ENCODE results near the gene KMT2D.

The KMT2D gene

GRCh38 chr12:49059045-49059298, 1.6 kb downstream of the KMT2D start:
- Histone ChIP-seq H2BK120ac (ENCODE audit: low read depth, low read length) (no peak overlapping the region), H2AFZ (ENCODE audit: low read depth, low read length) (no peak overlapping the region), H4K91ac (ENCODE audit: low read length) (no peak overlapping the region), H3K4ac (ENCODE audit: low read depth in 1 of 2, low read length in 2 of 2) (peak overlapping the region; percentile 47 to 99), H3K14ac (ENCODE audit: low read length in 2 of 2) (peak overlapping the region in 1 of 2 experiments; percentile 41), H4K8ac (ENCODE audit: low read length) (no peak overlapping the region), H3K4me3 (ENCODE audit: insufficient read depth in 1 of 2, low read depth in 1 of 2, low read length in 2 of 2) (peak overlapping the region; percentile 94 to 96), H3K79me1 (replicated peaks; ENCODE audit: low read length, poor library complexity, severe bottlenecking) (peaks cover 8% of the 10 kb centered on the region), H2BK15ac (ENCODE audit: low read depth, poor library complexity, severe bottlenecking) (no peak overlapping the region), H3K9ac (ENCODE audit: low read length) (peak overlapping the region; percentile 97), H3K4me1 (ENCODE audit: control insufficient read depth, insufficient read depth, low read depth, low read length) (peaks cover 23% of the 10 kb centered on the region), H3K4me2 (ENCODE audit: low read length, poor library complexity, severe bottlenecking) (peak overlapping the region; percentile 84), H3K9me3 (ENCODE audit: control insufficient read depth, low read length) (no peaks in the 10 kb centered on the region), H3K36me3 (ENCODE audit: control insufficient read depth in 1 of 2, insufficient read depth in 2 of 2, low read depth in 1 of 2, low read length in 2 of 2) (peaks cover 10 to 15% of the 10 kb centered on the region in 2 experiments), H3K27ac (ENCODE audit: low read length, poor library complexity, severe bottlenecking) (peak overlapping the region; percentile 66), H3K18ac (ENCODE audit: low read depth in 1 of 2, low read length in 2 of 2) (peak overlapping the region in 1 of 2 experiments; percentile 98), H3K23ac (ENCODE audit: low read length in 2 of 2) (no peak overlapping the region), H2BK12ac (ENCODE audit: low read length in 2 of 2) (no peak overlapping the region), H2AK5ac (ENCODE audit: low read length, severe bottlenecking) (no peak overlapping the region), H3K27me3 (ENCODE audit: control insufficient read depth in 1 of 2, insufficient read depth in 1 of 2, low read length in 2 of 2) (no peaks in the 10 kb centered on the region), H2BK5ac (ENCODE audit: low read depth, low read length, poor library complexity, severe bottlenecking) (no peak overlapping the region)
- DNase-seq = no peak
- 0% methylated on average over 1 of the region's 1 CpG for WGBS

DNA sequence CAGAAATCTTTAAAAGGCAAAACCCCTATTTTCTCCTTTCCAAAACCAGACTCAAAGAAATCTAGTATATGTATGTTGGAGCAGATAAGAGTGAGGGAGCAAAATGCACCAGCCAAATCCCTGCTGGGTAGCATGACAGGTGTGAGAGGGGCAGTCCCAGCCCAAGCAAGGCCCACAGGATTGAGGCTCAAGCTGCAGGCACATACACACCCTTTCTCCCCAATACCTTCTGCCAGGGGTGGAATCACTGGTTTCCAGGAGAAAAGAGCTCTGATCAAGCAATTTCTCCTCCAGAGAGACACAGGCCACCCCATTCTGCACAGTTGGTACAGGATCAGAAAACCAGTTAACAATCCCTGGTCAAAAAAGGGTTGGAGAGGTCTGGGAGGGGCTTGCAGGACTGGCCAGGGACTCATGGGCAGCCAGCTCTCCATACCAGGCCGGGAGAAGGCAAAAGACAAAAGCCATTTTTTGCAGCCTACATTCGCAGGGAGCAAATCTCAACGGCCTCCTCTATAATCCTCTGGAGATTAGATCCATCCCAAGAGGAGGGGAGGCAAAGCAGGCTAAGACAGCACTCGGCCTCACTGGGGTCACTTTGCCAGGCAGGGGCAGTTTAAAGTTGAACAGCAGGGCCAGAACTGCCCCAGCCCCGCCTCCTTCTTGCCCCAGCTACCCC, 2.1 kb downstream of the KMT2D start:
- peak overlapping the region; percentile 66 for H3K27ac ChIP-seq (ENCODE audit: low read length, poor library complexity, severe bottlenecking)
- no peaks in the 10 kb centered on the region for H3K27me3 ChIP-seq (ENCODE audit: control insufficient read depth in 1 of 2, insufficient read depth in 1 of 2, low read length in 2 of 2)
- peak overlapping the region; percentile 84 for H3K4me2 ChIP-seq (ENCODE audit: low read length, poor library complexity, severe bottlenecking)
- H3K9ac ChIP-seq (ENCODE audit: low read length) = peak overlapping the region; percentile 97
- peak overlapping the region in 1 of 2 experiments; percentile 41 for H3K14ac ChIP-seq (ENCODE audit: low read length in 2 of 2)
- H3K79me1 ChIP-seq (replicated peaks; ENCODE audit: low read length, poor library complexity, severe bottlenecking) = peaks cover 8% of the 10 kb centered on the region
- H2BK5ac ChIP-seq (ENCODE audit: low read depth, low read length, poor library complexity, severe bottlenecking) = no peak overlapping the region
- no peak overlapping the region for H4K8ac ChIP-seq (ENCODE audit: low read length)
- H2BK12ac ChIP-seq (ENCODE audit: low read length in 2 of 2) = no peak overlapping the region
- H2BK15ac ChIP-seq (ENCODE audit: low read depth, poor library complexity, severe bottlenecking) = no peak overlapping the region
- peak overlapping the region in 1 of 2 experiments; percentile 43 for H3K4ac ChIP-seq (ENCODE audit: low read depth in 1 of 2, low read length in 2 of 2)
- no peak overlapping the region for H2AK5ac ChIP-seq (ENCODE audit: low read length, severe bottlenecking)
- no peak overlapping the region for H2AFZ ChIP-seq (ENCODE audit: low read depth, low read length)
- no peak for DNase-seq
- no peak overlapping the region for H3K23ac ChIP-seq (ENCODE audit: low read length in 2 of 2)
- H3K18ac ChIP-seq (ENCODE audit: low read depth in 1 of 2, low read length in 2 of 2) = no peak overlapping the region
- peaks cover 27% of the 10 kb centered on the region for H3K4me1 ChIP-seq (ENCODE audit: control insufficient read depth, insufficient read depth, low read depth, low read length)
- no peak overlapping the region for H4K91ac ChIP-seq (ENCODE audit: low read length)
- peaks cover 14 to 20% of the 10 kb centered on the region in 2 experiments for H3K36me3 ChIP-seq (ENCODE audit: control insufficient read depth in 1 of 2, insufficient read depth in 2 of 2, low read depth in 1 of 2, low read length in 2 of 2)
- H3K9me3 ChIP-seq (ENCODE audit: control insufficient read depth, low read length) = no peaks in the 10 kb centered on the region
- no peak overlapping the region for H2BK120ac ChIP-seq (ENCODE audit: low read depth, low read length)
- 2% methylated on average over 5 of the region's 5 CpGs for WGBS
- H3K4me3 ChIP-seq (ENCODE audit: insufficient read depth in 1 of 2, low read depth in 1 of 2, low read length in 2 of 2) = peak overlapping the region; percentile 94 to 96

- Histone ChIP-seq H2BK5ac (ENCODE audit: low read depth, low read length, poor library complexity, severe bottlenecking) (no peak overlapping the region), H2BK12ac (ENCODE audit: low read length in 2 of 2) (no peak overlapping the region), H3K27ac (ENCODE audit: low read length, poor library complexity, severe bottlenecking) (no peak overlapping the region), H3K27me3 (ENCODE audit: control insufficient read depth in 1 of 2, insufficient read depth in 1 of 2, low read length in 2 of 2) (no peaks in the 10 kb centered on the region), H4K91ac (ENCODE audit: low read length) (no peak overlapping the region), H3K4me1 (ENCODE audit: control insufficient read depth, insufficient read depth, low read depth, low read length) (peaks cover 30% of the 10 kb centered on the region), H4K8ac (ENCODE audit: low read length) (no peak overlapping the region), H3K23ac (ENCODE audit: low read length in 2 of 2) (peak overlapping the region in 1 of 2 experiments; percentile 53), H3K4ac (ENCODE audit: low read depth in 1 of 2, low read length in 2 of 2) (no peak overlapping the region), H2AFZ (ENCODE audit: low read depth, low read length) (no peak overlapping the region), H3K9ac (ENCODE audit: low read length) (peak overlapping the region; percentile 97), H2BK15ac (ENCODE audit: low read depth, poor library complexity, severe bottlenecking) (no peak overlapping the region), H3K36me3 (ENCODE audit: control insufficient read depth in 1 of 2, insufficient read depth in 2 of 2, low read depth in 1 of 2, low read length in 2 of 2) (peaks cover 20 to 26% of the 10 kb centered on the region in 2 experiments), H3K4me2 (ENCODE audit: low read length, poor library complexity, severe bottlenecking) (peak overlapping the region; percentile 84), H3K14ac (ENCODE audit: low read length in 2 of 2) (peak overlapping the region in 1 of 2 experiments; percentile 69), H3K4me3 (ENCODE audit: insufficient read depth in 1 of 2, low read depth in 1 of 2, low read length in 2 of 2) (peak overlapping the region; percentile 53 to 96), H2BK120ac (ENCODE audit: low read depth, low read length) (no peak overlapping the region), H2AK5ac (ENCODE audit: low read length, severe bottlenecking) (no peak overlapping the region), H3K79me1 (replicated peaks; ENCODE audit: low read length, poor library complexity, severe bottlenecking) (peaks cover 12% of the 10 kb centered on the region), H3K18ac (ENCODE audit: low read depth in 1 of 2, low read length in 2 of 2) (no peak overlapping the region), H3K9me3 (ENCODE audit: control insufficient read depth, low read length) (no peaks in the 10 kb centered on the region)
- WGBS = 41% methylated on average over 4 of the region's 4 CpGs
- DNase-seq = peak; percentile 34
Observed at GRCh38 chr12:49057888-49058287, 2.7 kb downstream of the KMT2D start.

- no peak overlapping the region for H2BK120ac ChIP-seq (ENCODE audit: low read depth, low read length)
- no peak overlapping the region for H2BK12ac ChIP-seq (ENCODE audit: low read length in 2 of 2)
- H3K23ac ChIP-seq (ENCODE audit: low read length in 2 of 2) = no peak overlapping the region
- H3K4me2 ChIP-seq (ENCODE audit: low read length, poor library complexity, severe bottlenecking) = peak overlapping the region; percentile 17
- H3K27ac ChIP-seq (ENCODE audit: low read length, poor library complexity, severe bottlenecking) = no peak overlapping the region
- H4K8ac ChIP-seq (ENCODE audit: low read length) = no peak overlapping the region
- H2BK15ac ChIP-seq (ENCODE audit: low read depth, poor library complexity, severe bottlenecking) = no peak overlapping the region
- H3K14ac ChIP-seq (ENCODE audit: low read length in 2 of 2) = no peak overlapping the region
- H3K4me1 ChIP-seq (ENCODE audit: control insufficient read depth, insufficient read depth, low read depth, low read length) = peaks cover 31% of the 10 kb centered on the region
- peak; percentile 91 for DNase-seq
- H4K91ac ChIP-seq (ENCODE audit: low read length) = no peak overlapping the region
- no peak overlapping the region for H3K4ac ChIP-seq (ENCODE audit: low read depth in 1 of 2, low read length in 2 of 2)
- H3K9ac ChIP-seq (ENCODE audit: low read length) = peak overlapping the region; percentile 97
- H3K36me3 ChIP-seq (ENCODE audit: control insufficient read depth in 1 of 2, insufficient read depth in 2 of 2, low read depth in 1 of 2, low read length in 2 of 2) = peaks cover 38 to 43% of the 10 kb centered on the region in 2 experiments
- H2AFZ ChIP-seq (ENCODE audit: low read depth, low read length) = no peak overlapping the region
- no peak overlapping the region for H2BK5ac ChIP-seq (ENCODE audit: low read depth, low read length, poor library complexity, severe bottlenecking)
- 63% methylated on average over 6 of the region's 7 CpGs for WGBS
- peak overlapping the region in 1 of 2 experiments; percentile 96 for H3K4me3 ChIP-seq (ENCODE audit: insufficient read depth in 1 of 2, low read depth in 1 of 2, low read length in 2 of 2)
- no peak overlapping the region for H3K18ac ChIP-seq (ENCODE audit: low read depth in 1 of 2, low read length in 2 of 2)
- H3K27me3 ChIP-seq (ENCODE audit: control insufficient read depth in 1 of 2, insufficient read depth in 1 of 2, low read length in 2 of 2) = no peaks in the 10 kb centered on the region
- no peak overlapping the region for H2AK5ac ChIP-seq (ENCODE audit: low read length, severe bottlenecking)
- H3K9me3 ChIP-seq (ENCODE audit: control insufficient read depth, low read length) = no peaks in the 10 kb centered on the region
- peaks cover 22% of the 10 kb centered on the region for H3K79me1 ChIP-seq (replicated peaks; ENCODE audit: low read length, poor library complexity, severe bottlenecking)
Observed at GRCh38 chr12:49055978-49056754, 4.4 kb downstream of the KMT2D start.
